Liver (tissue), 9 donors: ENCODE data around the gene KAZN. TPM values are rescaled to one million over a fixed set of nuclear protein-coding genes. Genes with fewer than 3 reads are reported as not detected.

ENCODE experiments used
- DNase-seq: peaks from one replicate; pipeline ENCODE4 v3.0.0-alpha.2; 2017; ENCODE audit warnings: low spot score
- H3K27ac ChIP-seq, 2 donors: one replicate each; pipeline ENCODE4 v1.7.0; 2013; ENCODE audit warnings: inconsistent platforms in 2 of 2, low read length in 2 of 2, control low read depth in 1 of 2, low read depth in 1 of 2, mild to moderate bottlenecking in 1 of 2
- H3K27me3 ChIP-seq, 4 donors: one replicate each; pipeline versions ENCODE4 v1.6.1 to v1.7.0; 2013; ENCODE audit warnings: low read length in 3 of 4, inconsistent platforms in 1 of 4, mild to moderate bottlenecking in 1 of 4, moderate library complexity in 1 of 4; ENCODE audit not compliant: control insufficient read depth in 4 of 4, insufficient read depth in 4 of 4
- H3K36me3 ChIP-seq, 4 donors: one replicate each; pipeline versions ENCODE4 v1.6.1 to v1.7.0; 2013; ENCODE audit warnings: low read length in 3 of 4, mild to moderate bottlenecking in 3 of 4, low read depth in 1 of 4, moderate library complexity in 1 of 4; ENCODE audit not compliant: control insufficient read depth in 4 of 4, insufficient read depth in 3 of 4
- H3K4me1 ChIP-seq, 4 donors: one replicate each; pipeline versions ENCODE4 v1.6.1 to v1.7.0; 2013; ENCODE audit warnings: low read length in 3 of 4, mild to moderate bottlenecking in 3 of 4, moderate library complexity in 1 of 4; ENCODE audit not compliant: control insufficient read depth in 4 of 4, insufficient read depth in 4 of 4
- H3K4me3 ChIP-seq, 3 donors: one replicate each; pipeline versions ENCODE4 v1.6.1 to v1.7.0; 2013; ENCODE audit warnings: low read length in 3 of 3, control low read depth in 1 of 3, low read depth in 1 of 3, mild to moderate bottlenecking in 1 of 3
- H3K9ac ChIP-seq, 2 donors: one replicate each; pipeline ENCODE4 v1.7.0; 2013; ENCODE audit warnings: low read length in 2 of 2, mild to moderate bottlenecking in 2 of 2, moderate library complexity in 2 of 2, control low read depth in 1 of 2, low read depth in 1 of 2
- H3K9me3 ChIP-seq, 4 donors: one replicate each; pipeline versions ENCODE4 v1.6.1 to v1.7.0; 2013; ENCODE audit warnings: low read length in 3 of 4; ENCODE audit not compliant: control insufficient read depth in 4 of 4
- FOXA1 ChIP-seq: IDR thresholded peaks from 2 replicates; pipeline ENCODE4 v1.6.1; 2016; ENCODE audit warnings: antibody characterized with exemption
- FOXA2 ChIP-seq: IDR thresholded peaks from 2 replicates; pipeline ENCODE4 v1.6.1; 2016; ENCODE audit warnings: antibody characterized with exemption
- GABPA ChIP-seq, 2 donors: IDR thresholded peaks in 1 of 2; conservative IDR thresholded peaks in 1 of 2; 2 replicates each; pipeline ENCODE4 v1.6.1; 2016; ENCODE audit warnings: antibody characterized with exemption in 2 of 2, mild to moderate bottlenecking in 1 of 2, moderate library complexity in 1 of 2
- HNF4A ChIP-seq, 2 donors: conservative IDR thresholded peaks; 2 replicates each; pipeline ENCODE4 v1.6.1; 2016; ENCODE audit warnings: antibody characterized with exemption in 2 of 2, mild to moderate bottlenecking in 2 of 2
- HNF4G ChIP-seq: IDR thresholded peaks from 2 replicates; pipeline ENCODE4 v1.6.1; 2016; ENCODE audit warnings: antibody characterized with exemption
- JUND ChIP-seq, 2 donors: IDR thresholded peaks; 2 replicates each; pipeline ENCODE4 v1.6.1; 2016; ENCODE audit warnings: antibody characterized with exemption in 2 of 2
- NR2F2 ChIP-seq: IDR thresholded peaks from 2 replicates; pipeline ENCODE4 v1.6.1; 2016; ENCODE audit warnings: antibody characterized with exemption
- RAD21 ChIP-seq, 2 donors: IDR thresholded peaks; 2 replicates each; pipeline ENCODE4 v1.6.1; 2016; ENCODE audit warnings: antibody characterized with exemption in 2 of 2, mild to moderate bottlenecking in 2 of 2
- RXRA ChIP-seq, 2 donors: IDR thresholded peaks; 2 replicates each; pipeline ENCODE4 v1.6.1; 2017 to 2018; ENCODE audit warnings: antibody characterized with exemption in 2 of 2, mild to moderate bottlenecking in 1 of 2
- YY1 ChIP-seq: IDR thresholded peaks from 2 replicates; pipeline ENCODE4 v1.6.1; 2016; ENCODE audit warnings: antibody characterized with exemption, mild to moderate bottlenecking
- WGBS: extraction: QIAGEN DNeasy Blood & Tissue Kit; methylation state at CpG from one replicate; pipeline ENCODE4 v1.1.7; 2013; 5-methylcytosine and 5-hydroxymethylcytosine counted together
- polyA plus RNA-seq, 2 donors: library from polyadenylated mRNA; stranded (reverse) in 1 of 2; unstranded in 1 of 2; fragments of 200-250 nt in 1 of 2; fragments of >200 nt in 1 of 2; fragmentation: Nextera tagmentation in 1 of 2; extraction: Ambion mirVana in 1 of 2; gene quantifications; one replicate each; pipeline versions ENCODE4 v1.2.1 to v1.2.3, GENCODE V29; 2013 to 2015
- total RNA-seq, 2 donors: library from RNA; depleted of rRNA; stranded (reverse); fragments of >200 nt; gene quantifications; one replicate each; pipeline ENCODE4 v1.2.3, GENCODE V29; 2014
- TF ChIP-seq, protein P1 (sequence below): fragments of 150-350 bp; IDR thresholded peaks from 2 replicates; pipeline ENCODE4 v1.5.1; 2017; ENCODE audit warnings: improper control_type of control experiment, low read depth, low read length; ENCODE audit not compliant: missing input control
- TF ChIP-seq, protein P2 (sequence below): IDR thresholded peaks from 2 replicates; pipeline ENCODE4 v1.6.1; 2016; ENCODE audit warnings: antibody characterized with exemption
- TF ChIP-seq, protein P3 (sequence below): IDR thresholded peaks from 2 replicates; pipeline ENCODE4 v1.6.1; 2016; ENCODE audit warnings: antibody characterized with exemption
- donor health status: healthy.
- donor health status: healthy.
- donor health status: healthy.
- donor health status: healthy.
- donor health status: healthy.

Gene KAZN
- total and polyA plus RNA-seq, 4 donors: 1.9 to 6.9 (median 2.4) TPM

DNA sequence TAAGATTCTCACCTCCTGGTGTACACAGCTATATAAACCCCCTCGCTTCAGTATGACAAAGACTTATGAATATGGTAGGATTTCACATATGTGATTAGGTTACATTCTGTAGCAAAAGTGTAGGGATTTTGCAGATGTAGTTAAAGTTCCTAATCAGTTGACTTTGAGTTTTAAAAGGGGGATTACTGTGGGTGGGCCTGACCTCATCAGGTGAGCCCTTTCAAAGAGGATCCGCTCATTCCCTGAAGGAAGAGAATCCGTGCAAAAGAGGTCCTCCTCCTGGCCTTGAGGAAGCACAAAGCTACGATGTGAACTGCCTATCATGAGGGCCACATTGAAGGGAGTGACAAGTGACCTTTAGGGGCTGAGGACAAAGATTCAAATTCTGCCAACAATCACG is 30.6 kb upstream of the KAZN start:
- Histone ChIP-seq H3K36me3 (no peaks in the 10 kb centered on the region), H3K27ac (no peak overlapping the region), H3K9me3 (peaks cover 0 to 4% (median 2%) of the 10 kb centered on the region in 4 donors), H3K4me1 (no peaks in the 10 kb centered on the region), H3K9ac (no peak overlapping the region), H3K27me3 (peaks cover 0 to 6% (median 0%) of the 10 kb centered on the region in 4 donors), H3K4me3 (no peak overlapping the region)
- DNase-seq: no peak
- 85% methylated on average over 5 of the region's 5 CpGs for WGBS
- TF ChIP-seq RXRA (IDR thresholded peaks at IDR 0.05): no peak
- TF ChIP-seq, protein P1, sequence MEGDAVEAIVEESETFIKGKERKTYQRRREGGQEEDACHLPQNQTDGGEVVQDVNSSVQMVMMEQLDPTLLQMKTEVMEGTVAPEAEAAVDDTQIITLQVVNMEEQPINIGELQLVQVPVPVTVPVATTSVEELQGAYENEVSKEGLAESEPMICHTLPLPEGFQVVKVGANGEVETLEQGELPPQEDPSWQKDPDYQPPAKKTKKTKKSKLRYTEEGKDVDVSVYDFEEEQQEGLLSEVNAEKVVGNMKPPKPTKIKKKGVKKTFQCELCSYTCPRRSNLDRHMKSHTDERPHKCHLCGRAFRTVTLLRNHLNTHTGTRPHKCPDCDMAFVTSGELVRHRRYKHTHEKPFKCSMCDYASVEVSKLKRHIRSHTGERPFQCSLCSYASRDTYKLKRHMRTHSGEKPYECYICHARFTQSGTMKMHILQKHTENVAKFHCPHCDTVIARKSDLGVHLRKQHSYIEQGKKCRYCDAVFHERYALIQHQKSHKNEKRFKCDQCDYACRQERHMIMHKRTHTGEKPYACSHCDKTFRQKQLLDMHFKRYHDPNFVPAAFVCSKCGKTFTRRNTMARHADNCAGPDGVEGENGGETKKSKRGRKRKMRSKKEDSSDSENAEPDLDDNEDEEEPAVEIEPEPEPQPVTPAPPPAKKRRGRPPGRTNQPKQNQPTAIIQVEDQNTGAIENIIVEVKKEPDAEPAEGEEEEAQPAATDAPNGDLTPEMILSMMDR: no peak
- TF ChIP-seq, protein P2, sequence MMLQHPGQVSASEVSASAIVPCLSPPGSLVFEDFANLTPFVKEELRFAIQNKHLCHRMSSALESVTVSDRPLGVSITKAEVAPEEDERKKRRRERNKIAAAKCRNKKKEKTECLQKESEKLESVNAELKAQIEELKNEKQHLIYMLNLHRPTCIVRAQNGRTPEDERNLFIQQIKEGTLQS: no peak
- TF ChIP-seq HNF4A (conservative IDR thresholded peaks at IDR 0.05): no peak
- no peak for TF ChIP-seq FOXA2
- TF ChIP-seq HNF4G: no peak
- TF ChIP-seq NR2F2: no peak
- TF ChIP-seq RAD21 (IDR thresholded peaks at IDR 0.05): no peak
- no peak for TF ChIP-seq FOXA1
- TF ChIP-seq YY1: no peak
- no peak for TF ChIP-seq GABPA (IDR thresholded peaks at IDR 0.05 in 1 of 2, conservative IDR thresholded peaks at IDR 0.05 in 1 of 2)
- TF ChIP-seq, protein P3, sequence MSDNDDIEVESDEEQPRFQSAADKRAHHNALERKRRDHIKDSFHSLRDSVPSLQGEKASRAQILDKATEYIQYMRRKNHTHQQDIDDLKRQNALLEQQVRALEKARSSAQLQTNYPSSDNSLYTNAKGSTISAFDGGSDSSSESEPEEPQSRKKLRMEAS: no peak
- TF ChIP-seq JUND (IDR thresholded peaks at IDR 0.05): no peak

DNA sequence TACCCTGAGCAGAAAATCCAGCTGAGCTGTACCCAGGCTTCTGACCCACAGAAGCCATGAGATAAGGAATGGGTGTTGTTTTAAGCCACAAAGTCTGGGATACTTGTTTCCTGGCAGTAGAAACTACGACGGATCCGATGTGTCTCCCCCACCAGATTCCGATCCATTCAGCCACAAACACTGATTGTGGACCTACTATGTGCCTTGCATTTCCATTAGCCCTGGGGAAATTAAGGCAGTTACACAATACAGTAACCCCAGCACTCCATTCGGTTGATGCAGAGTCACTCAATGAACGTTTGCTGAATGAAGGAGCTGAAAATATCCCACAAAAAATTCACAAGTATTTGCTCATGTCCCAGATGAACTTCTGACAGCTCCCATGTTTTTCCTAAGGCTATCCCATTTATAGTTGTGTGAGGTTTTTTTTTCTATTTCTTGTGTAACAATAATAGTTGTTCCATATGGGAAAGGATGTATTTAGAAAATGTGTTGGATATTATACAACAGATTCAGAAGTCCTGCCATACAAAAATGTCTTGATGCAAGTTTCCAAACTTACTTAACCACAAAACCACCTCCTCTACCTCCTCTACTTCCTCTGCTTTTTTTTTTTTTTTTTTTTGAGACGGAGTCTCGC is 29.6 kb upstream of the KAZN start:
- no peaks in the 10 kb centered on the region for H3K4me1 ChIP-seq
- no peak overlapping the region for H3K9ac ChIP-seq
- peaks cover 0 to 4% (median 2%) of the 10 kb centered on the region in 4 donors for H3K9me3 ChIP-seq
- H3K27me3 ChIP-seq: peaks cover 0 to 6% (median 0%) of the 10 kb centered on the region in 4 donors
- WGBS: 84% methylated on average over 6 of the region's 8 CpGs
- no peak for DNase-seq
- H3K27ac ChIP-seq: no peak overlapping the region
- no peak for TF ChIP-seq FOXA1
- no peak for TF ChIP-seq RXRA (IDR thresholded peaks at IDR 0.05)
- no peak for TF ChIP-seq FOXA2
- TF ChIP-seq HNF4A (conservative IDR thresholded peaks at IDR 0.05): no peak
- TF ChIP-seq, protein P2: no peak
- TF ChIP-seq, protein P1: no peak
- no peak overlapping the region for H3K4me3 ChIP-seq
- H3K36me3 ChIP-seq: no peaks in the 10 kb centered on the region
